ENCODE measurements around the gene FMC1.

FMC1 gene

GRCh38 chr7:139374246-139374645, 33.1 kb downstream of the FMC1 start:
- DNase-seq (ENCODE audit: low read depth) = no peak

GRCh38 chr7:139382439-139382838, 41.3 kb downstream of the FMC1 start:
- DNase-seq (ENCODE audit: low read depth) = no peak

- DNase-seq (ENCODE audit: low read depth) = no peak
Measured at GRCh38 chr7:139384611-139385010, 43.5 kb downstream of the FMC1 start.

GRCh38 chr7:139387594-139387993, 46.5 kb downstream of the FMC1 start:
- DNase-seq (ENCODE audit: low read depth) = no peak

- no peak for DNase-seq (ENCODE audit: low read depth)
Measured at GRCh38 chr7:139389091-139389490, 48.0 kb downstream of the FMC1 start.

GRCh38 chr7:139389774-139390173, 48.6 kb downstream of the FMC1 start:
- DNase-seq (ENCODE audit: low read depth) = no peak

GRCh38 chr7:139393621-139394211, 52.6 kb downstream of the FMC1 start:
- no peak for DNase-seq (ENCODE audit: low read depth)

GRCh38 chr7:139394540-139394939, 53.4 kb downstream of the FMC1 start:
- DNase-seq (ENCODE audit: low read depth) = no peak

Data from CMK (cell line).